GM23248 (cell line): Measurements from ENCODE around the gene STX10. TPM values are rescaled to one million over a fixed set of nuclear protein-coding genes. Genes with fewer than 3 reads are reported as not detected.

Source experiments
- DNase-seq: peaks from one replicate; pipeline ENCODE4 v3.0.0-alpha.2; 2015
- H2AFZ ChIP-seq: fragments of 200-600 bp; sonication (generic); 2 replicates; pipeline ENCODE4 v1.6.1; 2016; ENCODE audit warnings: antibody characterized with exemption
- H3F3A ChIP-seq: fragments of 200-600 bp; sonication (generic); 2 replicates; pipeline ENCODE4 v1.6.1; 2016; ENCODE audit warnings: mild to moderate bottlenecking, antibody characterized with exemption, mixed run types; ENCODE audit not compliant: insufficient read depth
- H3K27ac ChIP-seq: fragments of 200-600 bp; sonication (generic); 2 replicates; pipeline ENCODE4 v1.5.1; 2016; ENCODE audit warnings: mild to moderate bottlenecking
- H3K27me3 ChIP-seq: fragments of 200-600 bp; sonication (generic); replicated peaks from 2 replicates; pipeline ENCODE4 v1.6.1; 2016; ENCODE audit warnings: mild to moderate bottlenecking; ENCODE audit not compliant: insufficient read depth
- H3K36me3 ChIP-seq: fragments of 200-600 bp; sonication (generic); 2 replicates; pipeline ENCODE4 v1.6.1; 2016; ENCODE audit warnings: low read depth, mild to moderate bottlenecking
- H3K4me1 ChIP-seq: fragments of 200-600 bp; sonication (generic); 2 replicates; pipeline ENCODE4 v1.6.1; 2016; ENCODE audit warnings: mild to moderate bottlenecking; ENCODE audit not compliant: insufficient read depth
- H3K4me2 ChIP-seq: fragments of 200-600 bp; sonication (generic); one replicate; pipeline ENCODE4 v1.6.1; 2016; ENCODE audit warnings: mild to moderate bottlenecking; ENCODE audit not compliant: unreplicated experiment
- H3K4me3 ChIP-seq: fragments of 200-600 bp; sonication (generic); 2 replicates; pipeline ENCODE4 v1.5.1; 2016; ENCODE audit warnings: mild to moderate bottlenecking
- H3K79me2 ChIP-seq: fragments of 200-600 bp; sonication (generic); 2 replicates; pipeline ENCODE4 v1.6.1; 2016; ENCODE audit warnings: mild to moderate bottlenecking; ENCODE audit not compliant: insufficient read depth
- H3K9ac ChIP-seq: fragments of 200-600 bp; sonication (generic); 2 replicates; pipeline ENCODE4 v1.6.1; 2016; ENCODE audit warnings: mild to moderate bottlenecking
- H3K9me2 ChIP-seq: fragments of 200-600 bp; sonication (generic); 2 replicates; pipeline ENCODE4 v1.6.1; 2016; ENCODE audit warnings: mixed run types, mild to moderate bottlenecking, moderate library complexity; ENCODE audit not compliant: insufficient read depth
- H3K9me3 ChIP-seq: fragments of 200-600 bp; sonication (generic); one replicate; pipeline ENCODE4 v1.6.1; 2017; ENCODE audit warnings: low read depth
- H4K20me1 ChIP-seq: fragments of 200-600 bp; sonication (generic); 2 replicates; pipeline ENCODE4 v1.6.0; 2016; ENCODE audit not compliant: insufficient read depth
- EZH2 ChIP-seq: fragments of 200-600 bp; sonication (generic); IDR thresholded peaks from 2 replicates; pipeline ENCODE4 v1.6.1; 2018; ENCODE audit warnings: antibody characterized with exemption, mild to moderate bottlenecking; ENCODE audit not compliant: insufficient read depth, poor library complexity, severe bottlenecking
- EZH2phosphoT487 ChIP-seq: fragments of 200-600 bp; sonication (generic); IDR thresholded peaks from 2 replicates; pipeline ENCODE4 v1.6.1; 2018; ENCODE audit warnings: antibody characterized with exemption, moderate library complexity, mild to moderate bottlenecking, low read depth; ENCODE audit not compliant: insufficient read depth
- WGBS, 2 experiments: methylation state at CpG; one replicate each; pipeline ENCODE4 v1.1.6; 2015 to 2017; ENCODE audit warnings: low lambda C conversion rate in 2 of 2, low coverage in 1 of 2; ENCODE audit errors: missing lambda C conversion rate in 2 of 2; 5-methylcytosine and 5-hydroxymethylcytosine counted together
- in situ Hi-C: fragments of 300-500 bp; cut with MboI; formaldehyde crosslinking; loops from 2 replicates; pipeline ENCODE4 v1.15.0; 2020
- polyA plus RNA-seq: library from polyadenylated mRNA; unstranded; fragments of >200 nt; fragmentation: Nextera tagmentation; extraction: Ambion mirVana; gene quantifications from 2 replicates; pipeline ENCODE4 v1.2.1, GENCODE V29; 2016
- total RNA-seq: library from RNA; depleted of rRNA; stranded (reverse); fragments of >200 nt; shearing (Covaris generic); gene quantifications from 2 replicates; pipeline ENCODE4 v1.2.3, GENCODE V29; 2014

Gene STX10
- total and polyA plus RNA-seq, 2 experiments from 2014 or later: 62.4 to 80.5 TPM

DNA sequence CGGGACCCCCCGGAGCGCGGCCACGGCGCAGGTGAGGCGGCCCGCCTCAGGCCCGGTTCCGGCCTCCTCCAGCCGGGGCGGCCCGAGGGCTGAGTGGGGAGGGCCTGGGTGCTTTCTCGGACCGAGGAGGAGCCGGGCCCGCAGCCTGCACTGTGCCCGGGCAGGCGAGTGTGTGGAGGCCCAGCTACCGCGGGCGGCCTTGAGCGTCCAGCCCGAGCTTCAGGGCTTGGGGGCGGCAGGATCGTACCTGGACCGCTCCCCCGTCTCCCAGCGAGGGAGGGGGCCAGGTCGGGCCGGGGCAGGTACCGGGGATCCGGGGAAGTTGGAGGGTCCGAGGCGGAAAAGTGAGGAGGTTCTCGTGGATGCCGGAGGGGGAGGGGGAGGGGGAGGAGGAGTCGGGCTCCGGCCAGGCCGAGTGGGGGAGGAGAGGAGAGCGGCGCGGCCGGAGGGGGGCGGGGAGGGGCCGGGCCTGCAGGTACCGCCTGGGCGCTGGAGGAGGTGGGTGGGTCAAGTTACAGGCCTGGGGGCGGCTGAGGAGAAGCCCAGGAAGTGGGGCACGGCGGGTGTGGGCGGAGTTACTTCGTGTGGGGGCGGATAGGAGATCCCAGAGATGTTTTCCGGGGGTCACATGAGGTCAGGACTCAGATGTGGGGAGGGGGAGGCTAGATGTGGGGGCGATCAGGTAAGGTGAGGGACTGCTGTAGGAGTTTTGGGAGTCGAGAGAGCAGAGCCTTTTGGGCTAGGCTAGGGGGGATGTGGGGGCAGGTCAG, 31.6 kb downstream of the STX10 start:
- no peaks in the 10 kb centered on the region for H4K20me1 ChIP-seq
- H3K4me1 ChIP-seq: peaks cover 44% of the 10 kb centered on the region
- DNase-seq: peak; percentile 59
- TF ChIP-seq EZH2 (no peak), EZH2phosphoT487 (no peak)
- peaks cover 8% of the 10 kb centered on the region; the same call in 1 of the 2 replicates for H3K36me3 ChIP-seq
- peak overlapping the region; percentile 98 for H3K9ac ChIP-seq
- in situ Hi-C loops: no loop called here
- H3K79me2 ChIP-seq: peaks cover 79% of the 10 kb centered on the region
- H3K27ac ChIP-seq: peak overlapping the region; percentile 90
- no peaks in the 10 kb centered on the region for H3K9me3 ChIP-seq
- H2AFZ ChIP-seq: no peak overlapping the region
- peak overlapping the region; percentile 98 for H3K4me3 ChIP-seq
- H3F3A ChIP-seq: peaks cover 37% of the 10 kb centered on the region
- H3K9me2 ChIP-seq: no peaks in the 10 kb centered on the region
- 2 to 3% methylated on average over 31 to 56 of the region's 57 CpGs for WGBS, 2 experiments
- peak overlapping the region; percentile 93 for H3K4me2 ChIP-seq
- H3K27me3 ChIP-seq: no peaks in the 10 kb centered on the region

DNA sequence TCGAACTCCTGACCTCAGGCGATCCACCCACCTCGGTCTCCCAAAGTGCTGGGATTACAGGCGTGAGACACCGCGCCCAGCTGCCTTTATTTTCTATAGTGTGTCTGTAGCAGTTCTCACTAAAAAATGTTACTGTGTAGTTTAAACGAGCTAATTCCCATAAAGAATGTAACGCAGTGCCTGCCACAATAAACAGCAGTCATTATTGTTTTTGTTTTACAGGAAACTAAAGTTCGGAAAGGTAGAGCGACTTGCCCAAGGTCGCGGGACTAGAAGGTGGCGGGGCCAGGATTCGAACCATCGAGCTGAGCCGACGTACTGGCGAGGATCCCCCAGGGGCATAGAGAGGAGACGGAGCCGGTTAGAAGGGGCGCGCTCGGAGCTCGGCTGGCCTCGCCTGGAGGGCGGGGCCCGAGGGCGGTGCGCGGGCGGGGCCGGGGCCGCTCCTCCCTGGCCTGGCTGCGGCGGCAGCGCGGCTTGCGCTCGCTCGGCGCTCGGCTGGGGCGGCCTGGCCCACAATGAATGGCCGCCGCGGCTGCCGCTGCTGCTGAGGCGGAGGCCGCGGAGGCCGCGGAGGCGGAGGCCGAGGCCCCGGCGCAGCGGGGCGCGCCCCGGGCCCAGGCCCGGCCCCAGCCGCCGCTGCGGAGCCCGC, 32.3 kb downstream of the STX10 start, which contains the start of gene NACC1:
Gene NACC1, plus strand, starts transcription at position 493 of the 652 bp plus-strand sequence. CDS start 16,944 bp downstream, outside the sequence.
- peak within 1 kb of the TSS; percentile 98 for H3K9ac ChIP-seq
- peak within 1 kb of the TSS; percentile 93 for H3K27ac ChIP-seq
- H2AFZ ChIP-seq: peak within 1 kb of the TSS; percentile 82
- peaks cover 44% of the 10 kb centered on the region for H3K4me1 ChIP-seq
- H3K36me3 ChIP-seq: peaks cover 11% of the 10 kb centered on the region; the same call in 1 of the 2 replicates
- peaks cover 79% of the 10 kb centered on the region for H3K79me2 ChIP-seq
- 5 to 9% methylated on average over 20 to 41 of the region's 65 CpGs for whole genome bisulfite sequencing, 2 experiments
- no peaks in the 10 kb centered on the region for H3K9me3 ChIP-seq
- DNase-seq: peak; percentile 97
- no peaks in the 10 kb centered on the region for H4K20me1 ChIP-seq
- no peaks in the 10 kb centered on the region for H3K9me2 ChIP-seq
- in situ Hi-C loops: no loop called here
- peak within 1 kb of the TSS; percentile 99 for H3K4me2 ChIP-seq
- TF ChIP-seq EZH2: no peak
- TF ChIP-seq EZH2phosphoT487: no peak
- peaks cover 37% of the 10 kb centered on the region for H3F3A ChIP-seq
- no peaks in the 10 kb centered on the region for H3K27me3 ChIP-seq
- peak within 1 kb of the TSS; percentile 99 for H3K4me3 ChIP-seq

DNA sequence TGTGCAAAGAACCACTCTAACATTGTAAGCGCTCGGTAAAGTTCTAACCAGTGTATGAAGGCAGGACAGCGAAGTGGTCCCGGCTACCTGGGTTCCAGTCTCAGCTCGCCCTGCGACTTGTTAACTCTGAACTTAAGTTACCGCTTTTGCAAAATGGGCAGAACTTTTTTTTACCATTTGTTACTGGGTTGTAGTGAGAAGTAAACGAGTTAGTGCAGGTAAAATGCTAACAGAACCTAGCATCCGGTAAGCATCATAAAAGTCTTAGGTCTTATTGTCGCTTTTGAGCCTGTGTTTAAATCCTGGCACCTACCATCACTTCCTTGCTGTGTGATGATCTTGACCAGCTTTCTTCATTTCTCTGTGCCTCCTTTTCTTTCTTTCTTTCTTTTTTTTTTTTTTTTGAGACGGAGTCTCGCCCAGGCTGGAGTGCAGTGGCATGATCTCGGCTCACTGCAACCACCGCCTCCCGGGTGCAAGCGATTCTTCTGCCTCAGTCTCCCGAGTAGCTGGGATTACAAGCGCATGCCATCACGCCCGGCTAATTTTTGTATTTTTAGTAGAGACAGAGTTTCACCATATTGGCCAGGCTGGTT, 32.9 kb downstream of the STX10 start:
- H3K9ac ChIP-seq: peak overlapping the region; percentile 98
- H3K9me2 ChIP-seq: no peaks in the 10 kb centered on the region
- no peaks in the 10 kb centered on the region for H4K20me1 ChIP-seq
- H3F3A ChIP-seq: peaks cover 37% of the 10 kb centered on the region
- TF ChIP-seq EZH2phosphoT487 (no peak), EZH2 (no peak)
- peak overlapping the region; percentile 99 for H3K4me3 ChIP-seq
- H3K27me3 ChIP-seq: no peaks in the 10 kb centered on the region
- H3K4me2 ChIP-seq: peak overlapping the region; percentile 99
- in situ Hi-C loops: no loop called here
- H3K36me3 ChIP-seq: peaks cover 11% of the 10 kb centered on the region; the same call in 1 of the 2 replicates
- 24 to 25% methylated on average over 16 to 20 of the region's 20 CpGs for WGBS, 2 experiments
- peak; percentile 24 for DNase-seq
- no peaks in the 10 kb centered on the region for H3K9me3 ChIP-seq
- H3K79me2 ChIP-seq: peaks cover 75% of the 10 kb centered on the region
- H2AFZ ChIP-seq: peak overlapping the region; percentile 82
- H3K4me1 ChIP-seq: peaks cover 44% of the 10 kb centered on the region
- peak overlapping the region; percentile 93 for H3K27ac ChIP-seq
